Duodenal mucosa (tissue), 2 donors: Measurements from ENCODE around the gene LIN37.

ENCODE experiments used
- H3K27ac ChIP-seq: one replicate; pipeline ENCODE4 v1.7.0; 2013; ENCODE audit warnings: low read depth, low read length
- H3K27me3 ChIP-seq, 2 donors: one replicate each; pipeline ENCODE4 v1.7.0; 2013; ENCODE audit warnings: low read length in 2 of 2, control low read depth in 1 of 2; ENCODE audit not compliant: insufficient read depth in 2 of 2, control insufficient read depth in 1 of 2
- H3K36me3 ChIP-seq, 2 donors: one replicate each; pipeline ENCODE4 v1.7.0; 2013; ENCODE audit warnings: low read length in 2 of 2, control low read depth in 1 of 2; ENCODE audit not compliant: insufficient read depth in 2 of 2, control insufficient read depth in 1 of 2
- H3K4me1 ChIP-seq, 2 donors: one replicate each; pipeline ENCODE4 v1.7.0; 2013; ENCODE audit warnings: low read length in 2 of 2, control low read depth in 1 of 2; ENCODE audit not compliant: insufficient read depth in 2 of 2, control insufficient read depth in 1 of 2
- H3K4me3 ChIP-seq, 2 donors: one replicate each; pipeline ENCODE4 v1.7.0; 2013; ENCODE audit warnings: low read length in 2 of 2, low read depth in 1 of 2
- H3K9ac ChIP-seq, 2 donors: one replicate each; pipeline ENCODE4 v1.7.0; 2013; ENCODE audit warnings: low read length in 2 of 2, low read depth in 1 of 2
- H3K9me3 ChIP-seq, 2 donors: one replicate each; pipeline ENCODE4 v1.7.0; 2013; ENCODE audit warnings: low read length in 2 of 2, control low read depth in 1 of 2; ENCODE audit not compliant: control insufficient read depth in 1 of 2

The LIN37 gene

GRCh38 chr19:35753634-35754369 lies 5.4 kb downstream of the LIN37 start:
- H3K36me3 ChIP-seq, result peaks cover 10 to 25% of the 10 kb centered on the region in 2 donors
- no peaks in the 10 kb centered on the region for H3K9me3 ChIP-seq
- peaks cover 15 to 32% of the 10 kb centered on the region in 2 donors for H3K4me1 ChIP-seq
- H3K9ac ChIP-seq, result no peak overlapping the region
- no peak overlapping the region for H3K4me3 ChIP-seq
- no peak overlapping the region for H3K27ac ChIP-seq
- H3K27me3 ChIP-seq, result peaks cover 0 to 4% of the 10 kb centered on the region in 2 donors

- Histone ChIP-seq H3K4me3 (peak overlapping the region in 1 of 2 donors; percentile 52), H3K9me3 (no peaks in the 10 kb centered on the region), H3K9ac (no peak overlapping the region), H3K36me3 (peaks cover 10 to 26% of the 10 kb centered on the region in 2 donors), H3K27ac (no peak overlapping the region), H3K4me1 (peaks cover 19 to 33% of the 10 kb centered on the region in 2 donors), H3K27me3 (peaks cover 0 to 4% of the 10 kb centered on the region in 2 donors)
These were observed 6.2 kb downstream of the LIN37 start for GRCh38 chr19:35754370-35755130.

DNA sequence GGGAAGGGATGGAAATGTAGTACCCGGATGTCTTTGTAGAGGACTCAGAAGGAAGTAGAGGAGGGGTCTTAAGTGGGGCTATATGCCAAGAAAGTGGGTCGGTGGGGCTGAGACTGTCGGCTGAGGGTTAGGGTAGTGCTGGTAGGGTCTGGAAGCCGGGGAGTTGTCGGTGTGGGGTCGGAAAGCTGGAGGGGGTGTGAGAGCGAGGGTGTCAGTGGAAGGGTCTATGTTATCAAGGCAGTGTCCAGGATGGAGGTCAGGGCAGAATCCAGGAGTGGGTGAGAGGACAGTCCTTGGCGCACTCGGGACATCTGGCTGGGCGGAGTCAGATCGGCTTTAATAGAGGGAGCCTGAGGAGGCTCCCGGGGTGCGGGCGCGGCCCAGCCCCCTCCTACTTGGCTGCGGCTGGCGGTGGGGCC lies 6.8 kb downstream of the LIN37 start:
- Histone ChIP-seq H3K27me3 (peaks cover 0 to 4% of the 10 kb centered on the region in 2 donors), H3K27ac (no peak overlapping the region), H3K36me3 (peaks cover 10 to 29% of the 10 kb centered on the region in 2 donors), H3K9me3 (no peaks in the 10 kb centered on the region), H3K4me3 (peak overlapping the region; percentile 25 to 52), H3K4me1 (peaks cover 23 to 31% of the 10 kb centered on the region in 2 donors), H3K9ac (peak overlapping the region; percentile 2 to 10)

- H3K27me3 ChIP-seq, result peaks cover 0 to 4% of the 10 kb centered on the region in 2 donors
- H3K4me3 ChIP-seq, result peak overlapping the region; percentile 25 to 52
- no peaks in the 10 kb centered on the region for H3K9me3 ChIP-seq
- H3K4me1 ChIP-seq, result peaks cover 23 to 31% of the 10 kb centered on the region in 2 donors
- H3K27ac ChIP-seq, result peak overlapping the region; percentile 62
- H3K9ac ChIP-seq, result peak overlapping the region; percentile 2 to 18
- peaks cover 10 to 33% of the 10 kb centered on the region in 2 donors for H3K36me3 ChIP-seq
These were observed 7.4 kb downstream of the LIN37 start for GRCh38 chr19:35755550-35756376.

DNA sequence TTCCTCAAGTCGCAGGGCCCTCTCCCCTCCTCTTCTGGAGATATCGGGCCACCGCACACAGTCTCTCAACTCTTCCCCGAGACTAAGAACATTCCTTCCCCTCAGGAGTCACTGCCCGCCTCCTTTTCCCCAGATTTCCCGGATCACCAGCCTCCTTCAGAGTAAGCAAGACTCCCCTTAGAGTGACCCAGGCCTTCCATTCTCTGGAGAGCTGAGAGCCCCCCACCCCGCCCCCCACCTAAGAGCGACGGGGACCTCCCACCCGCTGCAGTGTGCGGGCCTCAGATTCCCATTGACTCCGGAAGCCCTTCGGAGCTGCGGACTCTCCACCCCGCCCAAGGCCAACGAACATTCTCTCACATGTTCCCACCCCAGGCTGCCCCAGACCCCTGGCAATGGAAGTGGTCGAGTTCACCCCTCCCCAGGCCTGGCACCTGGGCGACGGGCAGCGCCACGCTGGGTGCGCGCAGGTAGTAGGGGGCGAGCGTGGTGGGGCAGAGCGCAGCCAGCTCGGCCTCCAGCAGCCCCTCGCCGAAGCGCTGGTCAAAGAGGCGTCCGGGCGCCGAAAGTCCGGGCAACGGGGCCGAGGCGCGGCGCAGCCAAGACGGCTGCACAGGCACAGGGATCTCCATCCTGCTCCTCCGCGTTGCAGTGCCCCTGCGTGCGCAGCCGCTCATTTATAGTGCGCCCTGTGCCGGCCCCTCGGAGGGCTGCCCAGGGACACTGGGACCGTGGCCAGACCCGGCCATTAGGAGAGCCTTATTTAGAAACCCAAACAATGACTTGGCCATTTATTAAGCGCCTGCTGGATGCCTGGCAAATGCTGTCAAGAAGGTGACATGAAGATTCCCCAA lies 8.2 kb downstream of the LIN37 start, which contains the start of gene HSPB6:
TSS of gene HSPB6 (minus strand) at position 653 of the 854 bp plus-strand sequence. CDS start at position 632, 21 bp downstream.
- H3K4me1 ChIP-seq, result peaks cover 23 to 31% of the 10 kb centered on the region in 2 donors

DNA sequence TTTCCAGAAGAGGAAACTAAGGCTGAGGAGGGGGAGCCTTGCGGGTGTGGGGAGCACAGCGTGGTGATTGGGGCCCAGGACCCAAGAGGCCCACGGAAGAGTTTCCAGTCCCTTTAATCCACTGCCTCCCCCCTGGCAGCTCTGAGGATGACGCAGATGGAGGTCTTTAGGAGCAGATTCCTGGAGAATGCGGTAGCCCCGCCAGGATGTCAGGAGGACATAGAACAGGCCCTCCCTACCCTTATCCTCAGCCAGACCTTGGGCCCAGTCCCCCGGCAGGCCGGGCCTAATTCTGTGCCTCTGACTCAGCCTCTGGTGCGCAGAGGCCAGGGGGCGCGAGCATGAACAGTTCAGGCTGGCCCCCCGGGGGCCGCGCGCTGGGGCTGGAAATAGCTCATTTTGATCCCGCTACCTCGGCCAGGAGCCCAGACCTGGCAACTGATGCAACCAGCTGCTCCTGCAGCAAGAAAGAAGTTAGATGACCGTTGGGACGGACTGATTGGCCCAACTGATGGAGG lies 8.9 kb downstream of the LIN37 start:
- Histone ChIP-seq H3K4me1 (peaks cover 23 to 31% of the 10 kb centered on the region in 2 donors), H3K27me3 (peaks cover 0 to 4% of the 10 kb centered on the region in 2 donors), H3K36me3 (peaks cover 14 to 33% of the 10 kb centered on the region in 2 donors), H3K9ac (peak overlapping the region; percentile 2 to 25), H3K27ac (no peak overlapping the region), H3K4me3 (peak overlapping the region; percentile 67 to 96), H3K9me3 (no peaks in the 10 kb centered on the region)

More for the DNA sequence above, 8.2 kb downstream of the LIN37 start, which contains the start of gene HSPB6:
- Histone ChIP-seq H3K27ac (peak within 1 kb of the TSS; percentile 62), H3K9me3 (no peaks in the 10 kb centered on the region), H3K9ac (peak within 1 kb of the TSS; percentile 2 to 25), H3K36me3 (peaks cover 10 to 33% of the 10 kb centered on the region in 2 donors), H3K4me3 (peak within 1 kb of the TSS; percentile 67 to 96), H3K27me3 (peaks cover 0 to 4% of the 10 kb centered on the region in 2 donors)

GRCh38 chr19:35757749-35758608 lies 9.6 kb downstream of the LIN37 start, which contains the start of gene PROSER3:
TSS of gene PROSER3 (plus strand) at chr19:35758176. CDS start at chr19:35758216, 40 bp downstream.
- Histone ChIP-seq H3K9ac (peak within 1 kb of the TSS; percentile 96 to 98), H3K27ac (peak within 1 kb of the TSS; percentile 97), H3K9me3 (no peaks in the 10 kb centered on the region), H3K4me3 (peak within 1 kb of the TSS; percentile 96 to 100), H3K27me3 (peaks cover 0 to 4% of the 10 kb centered on the region in 2 donors), H3K36me3 (peaks cover 9 to 27% of the 10 kb centered on the region in 2 donors), H3K4me1 (peaks cover 23 to 31% of the 10 kb centered on the region in 2 donors)

DNA sequence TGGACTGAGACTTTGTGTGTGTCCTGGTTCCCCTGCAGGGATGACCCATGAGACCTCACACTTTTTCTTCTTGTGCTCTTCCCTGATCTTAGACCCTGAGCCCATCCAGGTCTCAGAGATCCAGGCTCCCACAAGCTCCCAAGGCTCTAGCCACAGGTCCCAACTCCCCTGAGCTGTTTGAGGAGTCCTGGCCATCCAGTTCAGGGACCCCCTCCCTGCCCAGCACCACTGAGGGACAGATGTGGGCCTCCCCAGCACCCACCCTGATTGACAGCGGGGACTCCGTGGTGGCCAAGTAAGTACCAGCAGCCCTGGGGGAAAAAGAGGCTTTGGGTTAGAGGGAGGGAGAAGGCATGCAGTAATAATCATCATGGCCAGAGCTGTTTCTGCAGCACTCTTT lies 11.3 kb downstream of the LIN37 start:
- no peaks in the 10 kb centered on the region for H3K9me3 ChIP-seq

More for the DNA sequence above, 11.3 kb downstream of the LIN37 start:
- Histone ChIP-seq H3K9ac (no peak overlapping the region), H3K36me3 (peaks cover 9 to 17% of the 10 kb centered on the region in 2 donors), H3K27ac (no peak overlapping the region), H3K4me1 (peaks cover 23 to 31% of the 10 kb centered on the region in 2 donors), H3K27me3 (peaks cover 0 to 4% of the 10 kb centered on the region in 2 donors), H3K4me3 (no peak overlapping the region)
